Suppressor macrophage (primary cell): Measurements from ENCODE around the gene HSD11B2.
A peak's percentile ranks its signal among the peaks of the same experiment; 100 is the strongest.

Experiments used
- DNase-seq, 4 experiments: peaks; one replicate each; pipeline ENCODE4 v3.0.0-alpha.2; 2020 to 2022

HSD11B2 gene

DNA sequence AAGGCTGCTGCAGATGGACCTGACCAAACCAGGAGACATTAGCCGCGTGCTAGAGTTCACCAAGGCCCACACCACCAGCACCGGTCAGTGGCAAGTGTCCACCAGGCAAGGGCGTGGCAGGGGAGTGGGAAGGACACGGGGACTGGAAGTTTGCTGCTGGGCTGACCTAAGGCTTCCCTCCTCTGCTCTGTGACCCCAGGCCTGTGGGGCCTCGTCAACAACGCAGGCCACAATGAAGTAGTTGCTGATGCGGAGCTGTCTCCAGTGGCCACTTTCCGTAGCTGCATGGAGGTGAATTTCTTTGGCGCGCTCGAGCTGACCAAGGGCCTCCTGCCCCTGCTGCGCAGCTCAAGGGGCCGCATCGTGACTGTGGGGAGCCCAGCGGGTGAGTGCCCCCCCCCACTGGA lies 4.8 kb downstream of the HSD11B2 start:
- no peak for DNase-seq

DNA sequence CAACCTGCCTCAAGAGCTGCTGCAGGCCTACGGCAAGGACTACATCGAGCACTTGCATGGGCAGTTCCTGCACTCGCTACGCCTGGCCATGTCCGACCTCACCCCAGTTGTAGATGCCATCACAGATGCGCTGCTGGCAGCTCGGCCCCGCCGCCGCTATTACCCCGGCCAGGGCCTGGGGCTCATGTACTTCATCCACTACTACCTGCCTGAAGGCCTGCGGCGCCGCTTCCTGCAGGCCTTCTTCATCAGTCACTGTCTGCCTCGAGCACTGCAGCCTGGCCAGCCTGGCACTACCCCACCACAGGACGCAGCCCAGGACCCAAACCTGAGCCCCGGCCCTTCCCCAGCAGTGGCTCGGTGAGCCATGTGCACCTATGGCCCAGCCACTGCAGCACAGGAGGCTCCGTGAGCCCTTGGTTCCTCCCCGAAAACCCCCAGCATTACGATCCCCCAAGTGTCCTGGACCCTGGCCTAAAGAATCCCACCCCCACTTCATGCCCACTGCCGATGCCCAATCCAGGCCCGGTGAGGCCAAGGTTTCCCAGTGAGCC lies 5.8 kb downstream of the HSD11B2 start:
- no peak for DNase-seq

GRCh38 chr16:67437513-67437912 lies 6.6 kb downstream of the HSD11B2 start:
- no peak for DNase-seq

DNA sequence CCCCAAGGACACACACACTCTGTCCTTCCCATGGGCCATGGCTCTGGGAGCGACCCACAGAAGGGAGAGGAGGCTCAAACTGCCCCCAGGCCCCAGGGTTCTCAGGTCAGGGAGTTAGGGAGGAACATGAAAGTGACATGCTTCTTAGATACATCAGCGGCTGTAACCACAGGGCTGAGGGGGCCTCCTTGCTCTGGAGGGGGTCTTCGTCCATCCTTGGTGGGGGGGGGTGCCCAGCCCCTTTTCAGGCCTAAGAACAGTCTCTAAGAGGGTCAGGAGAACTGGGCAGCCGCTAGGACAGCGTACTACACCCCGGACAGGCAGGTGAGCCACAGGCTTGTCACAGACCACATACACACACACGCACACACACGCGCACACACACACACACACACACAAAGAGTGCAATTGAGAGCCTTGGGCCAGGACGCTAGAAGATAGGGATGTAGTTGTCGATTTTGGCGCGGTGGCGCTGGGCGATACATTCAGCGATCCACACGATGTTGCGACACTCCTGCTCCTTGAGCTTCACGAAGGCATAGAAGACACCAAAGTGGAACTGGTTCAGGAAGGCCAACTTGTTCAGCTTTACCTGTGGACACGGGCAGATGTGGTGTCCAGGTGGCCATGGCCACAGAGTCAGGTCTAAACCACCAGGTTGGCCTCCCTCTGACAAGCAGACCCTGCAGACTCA lies 7.3 kb downstream of the HSD11B2 start:
- DNase-seq: no peak

DNA sequence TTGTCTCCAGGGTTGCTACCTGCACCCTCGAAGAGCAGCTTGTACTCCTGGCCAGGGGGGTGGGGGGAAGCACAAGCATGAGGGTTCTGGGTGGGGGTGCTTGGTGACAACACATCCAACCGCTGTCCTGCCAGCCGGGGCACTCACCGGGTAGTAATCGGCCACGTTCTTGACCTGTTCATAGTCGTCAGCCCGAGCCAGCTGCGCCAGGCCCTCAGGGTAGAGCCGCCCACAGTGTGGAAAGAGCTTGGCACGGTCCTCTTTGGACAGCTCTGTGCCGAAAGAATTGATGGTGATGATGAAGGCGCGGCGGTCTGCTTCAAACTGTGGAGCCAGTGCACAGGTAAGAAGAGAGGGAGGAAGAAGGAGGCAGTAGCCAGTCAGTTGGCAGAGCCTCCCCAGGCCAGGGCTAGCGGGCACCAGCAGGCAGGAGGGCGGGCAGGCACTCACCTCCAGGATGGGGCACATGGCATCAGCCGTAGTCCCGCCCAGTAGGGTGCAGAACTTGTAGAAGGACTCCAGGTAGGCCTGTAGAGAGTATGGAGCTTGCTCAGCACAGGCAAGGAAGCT lies 8.0 kb downstream of the HSD11B2 start:
- no peak for DNase-seq

DNA sequence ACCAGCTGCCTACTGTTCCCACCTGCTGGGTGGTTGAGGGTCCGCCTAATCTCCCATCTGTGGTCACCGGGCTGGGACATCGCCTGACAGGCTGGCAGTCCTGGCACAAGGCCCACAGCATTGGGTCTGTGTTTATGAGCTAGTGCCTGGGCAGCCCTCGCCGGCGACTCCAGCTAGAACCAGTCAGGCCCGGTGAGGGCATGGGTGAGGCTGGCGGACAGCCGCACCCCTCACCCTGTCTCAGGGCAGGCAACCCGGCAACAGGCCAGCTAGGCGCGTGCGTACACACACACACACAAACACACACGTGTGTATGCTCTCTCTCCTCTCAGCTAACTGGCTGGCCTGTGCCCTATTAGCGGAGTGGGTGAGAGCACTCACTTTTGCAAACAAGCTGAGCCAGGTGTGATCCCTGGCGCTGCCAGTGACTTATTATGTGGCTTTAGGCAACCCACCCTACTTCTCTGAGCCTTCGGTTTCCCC lies 10.4 kb downstream of the HSD11B2 start:
- no peak for DNase-seq

DNA sequence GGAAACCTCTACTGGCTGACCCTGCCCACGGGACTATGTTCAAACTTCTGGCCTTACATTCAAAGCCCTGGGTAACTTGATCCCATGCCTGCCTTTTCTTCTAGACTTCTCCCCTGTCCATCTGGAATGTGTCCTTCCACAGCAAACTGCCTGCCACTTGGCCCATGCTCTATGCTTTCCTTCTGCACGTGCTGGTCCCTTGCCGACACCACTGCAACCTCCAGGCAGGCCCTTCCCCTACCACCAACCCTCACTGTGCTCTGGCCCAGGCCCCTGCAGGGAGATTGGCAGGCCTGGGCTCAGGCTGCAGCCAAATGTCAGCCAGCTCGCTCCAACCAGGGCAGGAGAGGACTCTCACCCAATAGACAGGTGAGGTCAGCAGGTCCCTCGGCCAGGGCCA lies 11.0 kb downstream of the HSD11B2 start:
- DNase-seq: no peak

DNA sequence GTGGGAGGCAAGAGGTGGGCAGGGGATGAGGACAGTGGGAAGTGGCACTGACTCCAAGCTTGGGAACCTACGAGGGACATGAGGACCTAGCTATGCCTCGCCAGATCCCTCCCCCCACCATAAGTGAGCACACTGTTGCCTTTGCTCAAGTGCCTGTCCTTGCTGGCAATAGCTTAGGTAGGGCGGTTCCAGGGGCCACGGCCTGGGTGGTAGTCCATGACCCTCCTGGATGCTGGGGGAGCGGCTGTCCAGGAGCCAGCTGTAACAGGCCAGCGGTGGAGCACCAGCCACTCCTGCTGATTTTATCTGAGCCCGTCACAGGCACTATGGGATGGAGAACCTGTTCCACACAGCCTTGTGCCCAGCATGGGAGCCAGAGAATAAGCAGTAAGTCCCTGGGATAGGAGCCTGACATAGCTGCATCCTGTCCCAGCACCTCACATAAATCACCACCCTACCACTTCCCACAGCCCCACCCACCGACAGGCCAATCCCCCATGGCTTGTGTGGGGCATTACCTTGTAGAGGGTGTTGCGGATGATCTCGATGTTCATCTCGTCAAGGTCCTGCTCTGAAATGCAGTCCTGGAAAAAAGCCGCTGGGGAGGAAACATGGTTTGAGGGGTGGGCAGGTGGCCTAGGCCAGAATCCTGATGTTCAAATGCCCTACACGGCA lies 11.8 kb downstream of the HSD11B2 start:
- no peak for DNase-seq

GRCh38 chr16:67443265-67443664 lies 12.3 kb downstream of the HSD11B2 start:
- DNase-seq: no peak

- no peak for DNase-seq
Measured at GRCh38 chr16:67444259-67445125, 13.6 kb downstream of the HSD11B2 start.

DNA sequence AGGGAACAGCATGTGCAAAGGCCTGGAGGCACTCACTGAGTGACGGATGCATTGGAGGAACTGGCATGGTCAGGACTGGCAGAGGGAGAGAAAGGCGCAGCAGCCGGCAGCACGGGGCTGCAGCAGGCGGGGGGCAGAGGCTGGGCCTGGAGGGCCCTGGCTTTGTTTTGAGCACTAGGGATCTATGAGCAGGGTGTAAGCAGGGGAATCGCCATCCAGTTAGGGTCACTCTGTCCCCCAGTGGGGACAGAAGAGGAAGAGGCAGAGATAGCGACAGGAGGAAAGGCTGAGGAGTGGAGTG lies 14.2 kb downstream of the HSD11B2 start:
- no peak for DNase-seq

DNA sequence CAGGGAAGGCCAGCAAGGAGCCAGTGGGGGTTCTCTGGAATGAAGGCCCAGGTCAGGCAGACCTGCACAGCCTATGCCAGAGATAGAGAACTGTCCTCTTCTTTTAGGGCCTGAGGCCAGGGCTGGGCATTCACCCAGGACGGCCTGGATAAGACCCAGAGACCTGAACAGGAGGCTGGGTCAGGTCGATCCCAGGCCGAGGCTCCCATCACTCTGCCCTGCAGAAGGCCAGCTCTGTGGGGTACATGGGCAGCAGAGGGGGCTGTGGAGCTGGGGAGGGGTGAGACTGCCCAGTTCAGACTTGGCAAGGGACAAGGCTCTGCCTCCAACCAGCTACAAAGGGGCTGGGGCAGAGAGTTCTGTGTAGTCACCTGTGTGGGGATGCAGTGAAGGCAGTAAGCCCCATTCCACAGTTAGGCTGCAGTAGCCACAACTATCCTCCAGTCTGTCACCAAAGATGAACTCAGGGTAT lies 14.6 kb downstream of the HSD11B2 start:
- DNase-seq: no peak

DNA sequence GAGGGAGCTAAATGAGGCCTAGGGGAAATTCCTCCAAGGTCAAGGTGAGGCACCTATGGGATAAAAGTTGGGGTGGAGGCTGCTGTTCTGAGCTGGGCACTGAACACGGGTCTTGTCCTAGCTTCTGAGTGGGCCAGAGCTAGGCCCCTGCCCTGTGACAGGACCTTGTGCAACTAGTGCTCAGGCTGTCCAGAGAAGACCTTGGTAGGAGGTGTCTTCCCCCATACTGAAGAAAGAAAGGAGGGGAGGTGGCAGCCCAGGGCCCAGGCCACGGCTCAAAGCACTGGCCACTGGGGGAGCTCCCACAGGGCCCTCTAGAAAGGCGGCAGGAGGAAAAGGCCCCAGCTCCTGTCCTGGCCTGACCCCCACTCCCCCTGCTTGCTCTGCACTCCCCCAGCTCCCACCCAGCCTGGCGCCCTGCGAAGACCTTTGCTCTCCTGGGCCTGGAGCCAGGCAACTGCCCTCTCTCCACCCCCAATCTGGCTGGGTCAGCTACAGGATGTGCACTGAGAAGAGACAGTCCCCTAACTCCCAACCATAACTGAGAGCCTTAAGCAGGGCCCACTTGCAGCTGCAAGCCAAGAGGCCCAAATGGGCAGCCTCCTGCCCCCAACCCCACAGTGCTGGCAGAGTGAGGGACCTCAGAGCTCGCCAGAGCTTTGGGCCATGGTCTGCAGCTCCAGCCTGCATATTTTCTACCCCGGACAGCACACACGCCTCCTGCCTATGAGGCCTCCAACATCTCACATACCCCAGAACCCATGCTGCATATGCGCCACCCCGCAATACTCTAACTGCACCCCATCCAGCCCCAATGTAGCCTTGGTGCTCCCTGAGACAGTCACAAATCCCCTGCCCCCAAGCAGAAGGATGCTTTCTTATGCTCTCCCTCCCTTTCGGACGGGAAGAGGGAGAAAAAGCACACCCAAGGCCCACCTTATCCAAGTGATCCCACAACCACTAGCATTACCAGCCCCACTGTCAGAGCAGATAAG lies 15.3 kb downstream of the HSD11B2 start:
- no peak for DNase-seq

GRCh38 chr16:67446968-67447507 lies 16.1 kb downstream of the HSD11B2 start:
- no peak for DNase-seq

GRCh38 chr16:67447508-67448076 lies 16.7 kb downstream of the HSD11B2 start:
- DNase-seq: peak; percentile 77 to 85 (median 80)

GRCh38 chr16:67448580-67448979 lies 17.7 kb downstream of the HSD11B2 start:
- DNase-seq: no peak

DNA sequence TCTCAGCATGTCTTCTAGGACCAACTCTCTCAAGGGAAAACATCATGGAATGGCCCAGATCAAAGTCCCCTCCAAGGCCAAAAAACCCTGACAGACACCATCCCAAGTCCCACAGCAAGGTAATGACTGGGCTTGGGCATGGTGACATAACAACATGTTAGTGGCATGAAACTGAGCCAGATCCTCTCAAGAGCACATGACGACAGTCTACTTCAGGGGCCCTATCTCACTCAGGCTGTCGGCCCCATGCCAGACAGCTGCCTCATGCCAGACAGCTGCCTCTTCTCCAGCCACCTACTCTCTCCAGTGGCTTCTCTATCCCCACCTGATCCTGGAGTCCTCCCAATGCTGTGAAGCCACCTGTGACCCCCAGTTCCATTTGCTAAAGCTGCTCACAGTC lies 18.4 kb downstream of the HSD11B2 start:
- DNase-seq: no peak

- no peak for DNase-seq
Measured at GRCh38 chr16:67449739-67450138, 18.8 kb downstream of the HSD11B2 start.

- no peak for DNase-seq
Measured at GRCh38 chr16:67451061-67451703, 20.3 kb downstream of the HSD11B2 start.
